GM12873 (cell line): ENCODE results near the gene AK2.
A peak's percentile ranks its signal among the peaks of the same experiment; 100 is the strongest.

Experiments
- TF ChIP-seq, protein P1 (sequence below): IDR thresholded peaks from 2 replicates; pipeline ENCODE4 v1.5.1; 2012; ENCODE audit warnings: low read depth, mild to moderate bottlenecking, moderate library complexity, low read length, control low read depth; ENCODE audit not compliant: insufficient read depth; ENCODE audit errors: missing control alignments

The AK2 gene

GRCh38 chr1:33060579-33061083 lies 23.9 kb upstream of the AK2 start:
- TF ChIP-seq, protein P1, sequence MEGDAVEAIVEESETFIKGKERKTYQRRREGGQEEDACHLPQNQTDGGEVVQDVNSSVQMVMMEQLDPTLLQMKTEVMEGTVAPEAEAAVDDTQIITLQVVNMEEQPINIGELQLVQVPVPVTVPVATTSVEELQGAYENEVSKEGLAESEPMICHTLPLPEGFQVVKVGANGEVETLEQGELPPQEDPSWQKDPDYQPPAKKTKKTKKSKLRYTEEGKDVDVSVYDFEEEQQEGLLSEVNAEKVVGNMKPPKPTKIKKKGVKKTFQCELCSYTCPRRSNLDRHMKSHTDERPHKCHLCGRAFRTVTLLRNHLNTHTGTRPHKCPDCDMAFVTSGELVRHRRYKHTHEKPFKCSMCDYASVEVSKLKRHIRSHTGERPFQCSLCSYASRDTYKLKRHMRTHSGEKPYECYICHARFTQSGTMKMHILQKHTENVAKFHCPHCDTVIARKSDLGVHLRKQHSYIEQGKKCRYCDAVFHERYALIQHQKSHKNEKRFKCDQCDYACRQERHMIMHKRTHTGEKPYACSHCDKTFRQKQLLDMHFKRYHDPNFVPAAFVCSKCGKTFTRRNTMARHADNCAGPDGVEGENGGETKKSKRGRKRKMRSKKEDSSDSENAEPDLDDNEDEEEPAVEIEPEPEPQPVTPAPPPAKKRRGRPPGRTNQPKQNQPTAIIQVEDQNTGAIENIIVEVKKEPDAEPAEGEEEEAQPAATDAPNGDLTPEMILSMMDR: no peak

- TF ChIP-seq, protein P1: no peak
Observed at GRCh38 chr1:33057095-33057494, 20.4 kb upstream of the AK2 start.

DNA sequence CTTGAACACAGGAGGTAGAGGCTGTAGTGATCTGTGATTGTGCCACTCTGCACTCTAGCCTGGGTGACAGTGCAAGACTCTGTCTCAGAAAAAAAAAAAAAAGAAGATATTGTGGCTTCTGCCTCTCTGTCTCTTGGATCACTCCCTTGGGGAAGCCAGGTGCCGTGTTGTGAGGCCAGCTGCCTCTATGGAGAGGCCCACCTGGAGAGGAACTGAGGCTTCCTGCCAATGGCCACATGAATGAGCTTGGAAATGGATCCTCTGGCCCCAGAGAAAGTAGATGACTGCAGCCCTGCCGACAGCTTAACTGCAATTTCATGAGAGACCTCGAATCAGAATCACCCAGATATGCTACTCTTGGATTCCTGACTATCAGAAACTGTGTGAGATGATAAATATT lies 19.7 kb upstream of the AK2 start:
- TF ChIP-seq, protein P1: no peak

DNA sequence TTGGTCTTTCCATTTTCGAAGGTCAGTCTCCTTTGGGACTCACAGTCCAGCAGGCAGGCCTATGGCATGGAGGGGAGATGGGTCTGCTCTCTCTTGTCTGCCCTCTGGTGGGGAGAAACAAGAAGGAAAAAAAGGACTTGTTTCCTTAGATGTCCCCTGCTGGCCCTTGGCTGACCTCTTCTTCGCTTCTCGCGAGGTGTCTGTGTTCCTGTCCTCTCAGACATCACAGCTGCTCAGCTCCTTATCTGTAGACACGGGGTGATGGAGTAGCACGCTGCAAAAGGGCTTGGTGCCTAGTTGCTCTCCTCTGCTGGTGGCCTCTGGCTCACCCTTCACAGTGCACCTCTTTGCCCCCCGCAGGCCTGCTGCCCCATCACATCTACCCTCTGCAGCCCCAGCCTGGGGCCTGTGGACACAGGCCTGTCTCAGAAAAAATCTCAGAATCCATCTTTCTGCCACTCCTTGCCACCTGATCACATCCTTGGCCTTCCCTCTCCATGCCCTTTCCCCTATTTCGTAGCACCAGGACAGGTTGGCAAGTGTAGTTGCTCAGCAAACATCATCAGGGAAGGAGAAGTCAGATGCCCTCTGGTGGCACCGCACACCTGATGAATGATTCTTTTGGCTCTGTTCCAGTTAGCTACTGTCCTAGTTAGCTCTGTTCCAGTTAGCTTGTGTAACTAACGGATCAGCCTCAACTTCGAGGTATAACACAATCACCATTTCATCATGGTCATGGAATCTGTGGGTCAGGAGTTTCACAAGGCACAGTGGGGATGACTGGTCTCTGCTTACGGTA lies 18.7 kb upstream of the AK2 start:
- TF ChIP-seq, protein P1: peak; percentile 82

- TF ChIP-seq, protein P1: peak; percentile 23
Observed at GRCh38 chr1:33050221-33051076, 13.8 kb upstream of the AK2 start.

- TF ChIP-seq, protein P1: no peak
Observed at GRCh38 chr1:33049371-33049770, 12.7 kb upstream of the AK2 start.

DNA sequence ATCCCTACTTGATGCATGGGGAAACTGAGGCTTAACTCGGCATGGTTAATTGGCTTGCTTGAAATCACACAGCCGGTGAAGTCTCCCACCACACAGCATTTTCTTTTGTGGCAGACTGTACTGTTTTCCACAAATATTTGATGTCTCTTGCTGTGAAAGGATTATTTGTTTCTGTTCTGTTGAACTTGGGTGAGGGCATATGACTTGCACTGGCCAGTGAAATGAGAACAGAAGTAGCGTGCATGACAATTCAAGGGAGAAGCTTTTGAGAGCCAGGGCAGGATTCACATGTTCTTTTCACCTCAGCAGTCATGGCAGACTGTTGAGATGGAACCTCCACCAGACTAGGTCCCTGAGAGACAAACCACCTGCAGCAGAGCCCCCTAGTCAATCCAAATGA lies 11.7 kb upstream of the AK2 start:
- TF ChIP-seq, protein P1: no peak
